HG02943 (cell line): Measurements from ENCODE around the gene PCDHB8.
"Not testable (repeated sequence)": the region's sequence is repeated elsewhere in the genome, so short reads cannot be mapped to it uniquely, and the experiment has no call there.

Source experiments
- ATAC-seq: cut with Tn5 transposase; IDR thresholded peaks from one replicate; pipeline ENCODE4 v1.9.1; 2021; ENCODE audit warnings: mild to moderate bottlenecking, low read depth, moderate library complexity; ENCODE audit not compliant: unreplicated experiment

The PCDHB8 gene

DNA sequence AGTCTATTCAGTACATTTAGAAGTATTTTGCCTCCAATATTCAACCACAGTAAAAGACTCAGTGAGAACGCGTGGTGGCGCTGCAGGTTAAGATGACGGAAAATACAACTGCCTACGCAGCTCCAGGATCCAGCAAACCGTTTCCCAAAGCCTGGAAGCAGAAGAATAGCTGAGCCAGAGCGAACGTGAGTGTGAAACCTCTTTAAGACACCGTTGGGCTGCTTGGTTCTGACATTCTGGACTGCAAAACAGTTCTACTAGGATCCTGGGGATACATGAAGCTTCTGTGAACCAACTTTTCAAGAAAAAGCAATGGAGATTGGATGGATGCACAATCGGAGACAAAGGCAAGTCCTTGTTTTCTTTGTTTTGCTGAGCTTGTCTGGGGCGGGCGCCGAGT lies 4.7 kb downstream of the PCDHB8 start, which contains the start of gene PCDHB16:
Gene PCDHB16, plus strand, starts transcription at position 140 of the 400 bp plus-strand sequence. Its CDS starts 173 bp downstream, at position 313.
- ATAC-seq, result no peak

DNA sequence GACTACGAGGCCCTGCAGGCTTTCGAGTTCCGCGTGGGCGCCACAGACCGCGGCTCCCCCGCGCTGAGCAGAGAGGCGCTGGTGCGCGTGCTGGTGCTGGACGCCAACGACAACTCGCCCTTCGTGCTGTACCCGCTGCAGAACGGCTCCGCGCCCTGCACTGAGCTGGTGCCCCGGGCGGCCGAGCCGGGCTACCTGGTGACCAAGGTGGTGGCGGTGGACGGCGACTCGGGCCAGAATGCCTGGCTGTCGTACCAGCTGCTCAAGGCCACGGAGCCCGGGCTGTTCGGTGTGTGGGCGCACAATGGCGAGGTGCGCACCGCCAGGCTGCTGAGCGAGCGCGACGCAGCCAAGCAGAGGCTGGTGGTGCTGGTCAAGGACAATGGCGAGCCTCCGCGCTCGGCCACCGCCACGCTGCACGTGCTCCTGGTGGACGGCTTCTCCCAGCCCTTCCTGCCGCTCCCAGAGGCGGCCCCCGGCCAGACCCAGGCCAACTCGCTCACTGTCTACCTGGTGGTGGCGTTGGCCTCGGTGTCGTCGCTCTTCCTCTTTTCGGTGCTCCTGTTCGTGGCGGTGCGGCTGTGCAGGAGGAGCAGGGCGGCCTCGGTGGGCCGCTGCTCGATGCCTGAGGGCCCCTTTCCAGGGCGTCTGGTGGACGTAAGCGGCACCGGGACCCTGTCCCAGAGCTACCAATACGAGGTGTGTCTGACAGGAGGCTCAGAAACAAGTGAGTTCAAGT lies 6.7 kb downstream of the PCDHB8 start:
- not testable (repeated sequence) for ATAC-seq

DNA sequence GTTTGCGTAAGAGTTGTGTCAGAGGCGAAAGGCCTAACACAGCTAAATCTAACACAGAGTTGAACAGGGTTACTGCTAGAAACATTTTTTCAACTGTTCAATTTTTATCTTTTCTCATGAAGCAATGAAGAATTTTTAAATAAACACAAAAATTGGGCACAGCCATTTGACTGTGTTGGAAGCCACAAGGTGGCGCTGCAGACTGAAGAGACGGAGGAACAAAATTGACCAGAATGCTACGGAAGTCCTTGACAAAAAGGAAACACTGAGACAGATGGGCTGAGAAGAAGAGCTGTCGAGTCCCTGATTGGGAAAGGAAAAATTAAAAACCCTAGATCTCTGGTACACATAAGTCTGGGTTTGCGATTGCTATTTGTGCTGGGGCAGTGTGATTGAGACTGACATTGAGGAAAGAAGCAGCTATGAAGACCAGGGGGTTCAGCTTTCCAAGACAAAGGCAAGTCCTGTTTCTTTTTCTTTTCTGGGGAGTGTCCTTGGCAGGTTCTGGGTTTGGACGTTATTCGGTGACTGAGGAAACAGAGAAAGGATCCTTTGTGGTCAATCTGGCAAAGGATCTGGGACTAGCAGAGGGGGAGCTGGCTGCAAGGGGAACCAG lies 9.4 kb downstream of the PCDHB8 start, which contains the start of gene PCDHB9:
Gene PCDHB9, plus strand, starts transcription at position 265 of the 616 bp plus-strand sequence. Its CDS starts 158 bp downstream, at position 423.
- ATAC-seq, result no peak

DNA sequence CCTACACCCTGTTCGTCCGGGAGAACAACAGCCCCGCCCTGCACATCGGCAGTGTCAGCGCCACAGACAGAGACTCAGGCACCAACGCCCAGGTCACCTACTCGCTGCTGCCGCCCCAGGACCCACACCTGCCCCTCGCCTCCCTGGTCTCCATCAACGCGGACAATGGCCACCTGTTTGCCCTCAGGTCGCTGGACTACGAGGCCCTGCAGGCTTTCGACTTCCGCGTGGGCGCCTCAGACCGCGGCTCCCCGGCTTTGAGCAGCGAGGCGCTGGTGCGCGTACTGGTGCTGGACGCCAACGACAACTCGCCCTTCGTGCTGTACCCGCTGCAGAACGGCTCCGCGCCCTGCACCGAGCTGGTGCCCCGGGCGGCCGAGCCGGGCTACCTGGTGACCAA lies 11.1 kb downstream of the PCDHB8 start:
- ATAC-seq, result not testable (repeated sequence)

DNA sequence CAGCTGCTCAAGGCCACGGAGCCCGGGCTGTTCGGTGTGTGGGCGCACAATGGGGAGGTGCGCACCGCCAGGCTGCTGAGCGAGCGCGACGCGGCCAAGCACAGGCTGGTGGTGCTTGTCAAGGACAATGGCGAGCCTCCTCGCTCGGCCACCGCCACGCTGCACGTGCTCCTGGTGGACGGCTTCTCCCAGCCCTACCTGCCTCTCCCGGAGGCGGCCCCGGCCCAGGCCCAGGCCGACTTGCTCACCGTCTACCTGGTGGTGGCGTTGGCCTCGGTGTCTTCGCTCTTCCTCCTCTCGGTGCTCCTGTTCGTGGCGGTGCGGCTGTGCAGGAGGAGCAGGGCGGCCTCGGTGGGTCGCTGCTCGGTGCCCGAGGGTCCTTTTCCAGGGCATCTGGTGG lies 11.5 kb downstream of the PCDHB8 start:
- not testable (repeated sequence) for ATAC-seq

DNA sequence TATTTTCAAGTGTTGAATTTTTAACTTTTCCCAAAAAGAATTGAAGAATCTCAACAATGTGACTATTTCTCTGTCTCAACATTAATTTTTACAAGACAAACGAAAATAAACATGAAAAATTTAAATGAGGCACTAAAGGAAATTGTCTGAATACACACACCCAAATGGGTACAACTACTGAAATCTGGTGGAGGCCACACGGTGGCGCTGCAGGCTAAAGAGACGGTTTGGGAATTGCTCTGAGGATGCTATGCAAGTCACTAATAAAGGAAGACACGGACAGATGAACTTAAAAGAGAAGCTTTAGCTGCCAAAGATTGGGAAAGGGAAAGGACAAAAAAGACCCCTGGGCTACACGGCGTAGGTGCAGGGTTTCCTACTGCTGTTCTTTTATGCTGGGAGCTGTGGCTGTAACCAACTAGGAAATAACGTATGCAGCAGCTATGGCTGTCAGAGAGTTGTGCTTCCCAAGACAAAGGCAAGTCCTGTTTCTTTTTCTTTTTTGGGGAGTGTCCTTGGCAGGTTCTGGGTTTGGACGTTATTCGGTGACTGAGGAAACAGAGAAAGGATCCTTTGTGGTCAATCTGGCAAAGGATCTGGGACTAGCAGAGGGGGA lies 14.6 kb downstream of the PCDHB8 start, which contains the start of gene PCDHB10:
Gene PCDHB10, plus strand, starts transcription at position 244 of the 616 bp plus-strand sequence. Its CDS starts 200 bp downstream, at position 444.
- ATAC-seq, result no peak

DNA sequence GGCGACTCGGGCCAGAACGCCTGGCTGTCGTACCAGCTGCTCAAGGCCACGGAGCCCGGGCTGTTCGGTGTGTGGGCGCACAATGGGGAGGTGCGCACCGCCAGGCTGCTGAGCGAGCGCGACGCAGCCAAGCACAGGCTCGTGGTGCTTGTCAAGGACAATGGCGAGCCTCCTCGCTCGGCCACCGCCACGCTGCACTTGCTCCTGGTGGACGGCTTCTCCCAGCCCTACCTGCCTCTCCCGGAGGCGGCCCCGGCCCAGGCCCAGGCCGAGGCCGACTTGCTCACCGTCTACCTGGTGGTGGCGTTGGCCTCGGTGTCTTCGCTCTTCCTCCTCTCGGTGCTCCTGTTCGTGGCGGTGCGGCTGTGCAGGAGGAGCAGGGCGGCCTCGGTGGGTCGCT lies 16.7 kb downstream of the PCDHB8 start:
- ATAC-seq, result not testable (repeated sequence)

DNA sequence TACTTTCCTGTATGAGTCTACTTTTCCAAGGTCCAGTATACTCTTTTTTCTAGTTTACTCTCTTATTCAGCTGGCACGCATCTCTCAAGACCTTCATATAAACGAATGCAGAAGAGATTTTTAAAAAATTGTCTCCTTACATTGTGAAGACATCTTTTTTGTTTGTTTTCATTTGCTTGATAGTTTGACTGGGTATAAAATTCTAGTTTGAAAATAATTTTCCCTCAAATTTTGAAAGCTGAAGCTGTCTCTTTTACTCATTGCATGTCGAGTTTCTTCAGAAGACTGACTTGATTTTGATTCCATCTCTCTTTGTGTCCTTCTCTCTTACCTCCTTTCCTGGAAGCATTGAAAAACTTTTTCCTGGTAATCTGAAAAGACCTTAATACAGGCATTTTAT lies 18.8 kb downstream of the PCDHB8 start:
- no peak for ATAC-seq

DNA sequence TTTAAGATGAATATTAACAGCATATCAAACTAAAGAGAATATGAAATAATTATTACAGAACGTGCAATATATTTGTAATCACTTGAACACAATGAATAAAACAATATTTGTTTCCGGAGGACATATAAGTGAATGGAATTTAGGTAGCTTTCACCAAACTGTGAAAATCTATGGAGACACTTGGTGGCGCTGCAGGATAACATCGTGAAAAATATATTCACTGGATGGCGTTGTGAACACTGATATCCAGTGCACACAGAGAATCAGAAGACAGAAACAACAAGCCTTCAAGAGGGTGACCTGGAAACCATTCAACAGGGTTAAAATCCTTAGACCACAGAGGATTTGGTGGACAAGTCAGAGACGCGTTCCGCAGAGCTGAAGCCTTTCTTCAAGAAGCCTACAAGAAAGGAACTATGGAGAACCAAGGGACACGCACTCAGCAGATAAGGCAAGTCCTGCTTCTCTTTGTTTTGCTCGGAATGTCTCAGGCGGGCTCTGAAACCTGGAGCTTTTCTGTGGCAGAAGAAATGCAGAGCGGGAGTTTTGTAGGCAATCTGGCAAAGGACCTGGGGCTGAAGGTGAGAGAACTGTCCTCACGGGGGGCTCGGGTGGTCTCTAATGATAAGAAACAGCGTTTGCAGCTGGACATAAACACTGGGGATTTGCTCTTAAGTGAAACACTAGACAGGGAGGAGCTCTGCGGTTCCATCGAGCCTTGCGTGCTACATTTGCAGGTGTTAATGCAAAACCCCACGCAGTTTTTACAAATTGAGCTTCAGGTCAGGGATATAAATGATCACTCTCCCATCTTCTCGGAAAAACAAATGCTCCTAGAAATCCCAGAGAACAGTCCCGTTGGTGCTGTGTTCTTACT lies 22.0 kb downstream of the PCDHB8 start, which contains the start of gene PCDHB11:
Gene PCDHB11, plus strand, starts transcription at position 269 of the 877 bp plus-strand sequence. Its CDS starts 148 bp downstream, at position 417.
- ATAC-seq, result no peak

DNA sequence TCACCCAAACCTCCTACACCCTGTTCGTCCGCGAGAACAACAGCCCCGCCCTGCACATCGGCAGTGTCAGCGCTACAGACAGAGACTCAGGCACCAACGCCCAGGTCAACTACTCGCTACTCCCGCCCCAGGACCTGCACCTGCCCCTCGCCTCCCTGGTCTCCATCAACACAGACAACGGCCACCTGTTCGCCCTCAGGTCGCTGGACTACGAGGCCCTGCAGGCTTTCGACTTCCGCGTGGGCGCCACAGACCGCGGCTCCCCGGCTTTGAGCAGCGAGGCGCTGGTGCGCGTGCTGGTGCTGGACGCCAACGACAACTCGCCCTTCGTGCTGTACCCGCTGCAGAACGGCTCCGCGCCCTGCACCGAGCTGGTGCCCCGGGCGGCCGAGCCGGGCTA lies 23.5 kb downstream of the PCDHB8 start:
- not testable (repeated sequence) for ATAC-seq

DNA sequence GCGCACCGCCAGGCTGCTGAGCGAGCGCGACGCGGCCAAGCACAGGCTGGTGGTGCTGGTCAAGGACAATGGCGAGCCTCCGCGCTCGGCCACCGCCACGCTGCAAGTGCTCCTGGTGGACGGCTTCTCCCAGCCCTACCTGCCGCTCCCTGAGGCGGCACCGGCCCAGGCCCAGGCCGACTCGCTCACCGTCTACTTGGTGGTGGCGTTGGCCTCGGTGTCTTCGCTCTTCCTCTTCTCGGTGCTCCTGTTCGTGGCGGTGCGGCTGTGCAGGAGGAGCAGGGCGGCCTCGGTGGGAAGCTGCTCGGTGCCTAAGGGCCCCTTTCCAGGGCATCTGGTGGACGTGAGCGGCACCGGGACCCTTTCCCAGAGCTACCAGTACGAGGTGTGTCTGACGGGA lies 24.1 kb downstream of the PCDHB8 start:
- ATAC-seq, result not testable (repeated sequence)

DNA sequence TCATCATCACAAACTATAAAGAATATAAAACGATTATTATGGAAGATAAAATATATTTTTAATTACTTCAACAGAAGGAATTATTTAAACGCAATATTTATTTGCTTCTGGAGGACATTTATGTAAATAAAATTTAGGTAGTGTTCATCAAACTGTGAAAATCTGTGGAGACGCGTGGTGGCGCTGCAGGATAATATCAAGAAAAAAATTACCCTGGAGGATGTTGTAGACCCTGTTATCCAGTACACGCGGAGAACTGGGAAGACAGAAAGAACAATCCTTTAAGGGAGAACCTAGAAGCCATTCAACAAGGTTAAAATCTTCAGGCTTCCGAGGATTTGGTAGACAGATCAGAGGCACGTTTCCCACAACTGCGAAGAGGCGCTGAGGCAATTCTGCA lies 30.9 kb downstream of the PCDHB8 start, which contains the start of gene PCDHB12:
Gene PCDHB12, plus strand, starts transcription at position 242 of the 400 bp plus-strand sequence. CDS start 189 bp downstream, outside the sequence.
- no peak for ATAC-seq

DNA sequence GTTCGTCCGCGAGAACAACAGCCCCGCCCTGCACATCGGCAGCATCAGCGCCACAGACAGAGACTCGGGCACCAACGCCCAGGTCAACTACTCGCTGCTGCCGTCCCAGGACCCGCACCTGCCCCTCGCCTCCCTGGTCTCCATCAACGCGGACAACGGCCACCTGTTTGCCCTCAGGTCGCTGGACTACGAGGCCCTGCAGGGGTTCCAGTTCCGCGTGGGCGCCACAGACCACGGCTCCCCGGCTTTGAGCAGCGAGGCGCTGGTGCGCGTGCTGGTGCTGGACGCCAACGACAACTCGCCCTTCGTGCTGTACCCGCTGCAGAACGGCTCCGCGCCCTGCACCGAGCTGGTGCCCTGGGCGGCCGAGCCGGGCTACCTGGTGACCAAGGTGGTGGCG lies 32.7 kb downstream of the PCDHB8 start:
- not testable (repeated sequence) for ATAC-seq

DNA sequence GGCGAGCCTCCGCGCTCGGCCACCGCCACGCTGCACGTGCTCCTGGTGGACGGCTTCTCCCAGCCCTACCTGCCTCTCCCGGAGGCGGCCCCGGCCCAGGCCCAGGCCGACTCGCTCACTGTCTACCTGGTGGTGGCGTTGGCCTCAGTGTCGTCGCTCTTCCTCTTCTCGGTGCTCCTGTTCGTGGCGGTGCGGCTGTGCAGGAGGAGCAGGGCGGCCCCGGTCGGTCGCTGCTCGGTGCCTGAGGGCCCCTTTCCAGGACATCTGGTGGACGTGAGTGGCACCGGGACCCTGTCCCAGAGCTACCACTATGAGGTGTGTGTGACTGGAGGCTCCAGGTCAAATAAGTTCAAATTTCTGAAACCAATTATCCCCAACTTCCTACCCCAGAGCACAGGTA lies 33.3 kb downstream of the PCDHB8 start:
- not testable (repeated sequence) for ATAC-seq

DNA sequence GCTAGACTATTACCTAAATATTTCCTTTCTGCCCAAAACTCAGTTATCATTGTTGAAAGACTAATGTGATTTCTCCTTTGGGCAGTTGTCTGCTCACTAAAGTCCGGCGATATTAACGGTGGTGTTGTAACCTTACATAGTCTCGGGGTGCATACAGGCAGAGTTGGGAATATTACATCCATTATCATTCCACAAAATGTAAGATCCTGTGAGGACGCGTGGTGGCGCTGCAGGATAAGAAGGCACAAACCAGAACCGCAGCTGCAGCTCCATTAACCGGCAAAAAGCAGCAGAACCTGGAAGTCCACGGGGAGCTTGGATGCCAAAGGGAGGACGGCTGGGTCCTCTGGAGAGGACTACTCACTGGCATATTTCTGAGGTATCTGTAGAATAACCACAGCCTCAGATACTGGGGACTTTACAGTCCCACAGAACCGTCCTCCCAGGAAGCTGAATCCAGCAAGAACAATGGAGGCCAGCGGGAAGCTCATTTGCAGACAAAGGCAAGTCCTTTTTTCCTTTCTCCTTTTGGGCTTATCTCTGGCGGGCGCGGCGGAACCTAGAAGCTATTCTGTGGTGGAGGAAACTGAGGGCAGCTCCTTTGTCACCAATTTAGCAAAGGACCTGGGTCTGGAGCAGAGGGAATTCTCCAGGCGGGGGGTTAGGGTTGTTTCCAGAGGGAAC lies 36.2 kb downstream of the PCDHB8 start, which contains the start of gene PCDHB13:
Gene PCDHB13, plus strand, starts transcription at position 264 of the 684 bp plus-strand sequence. Its CDS starts 205 bp downstream, at position 469.
- not testable (repeated sequence) for ATAC-seq

DNA sequence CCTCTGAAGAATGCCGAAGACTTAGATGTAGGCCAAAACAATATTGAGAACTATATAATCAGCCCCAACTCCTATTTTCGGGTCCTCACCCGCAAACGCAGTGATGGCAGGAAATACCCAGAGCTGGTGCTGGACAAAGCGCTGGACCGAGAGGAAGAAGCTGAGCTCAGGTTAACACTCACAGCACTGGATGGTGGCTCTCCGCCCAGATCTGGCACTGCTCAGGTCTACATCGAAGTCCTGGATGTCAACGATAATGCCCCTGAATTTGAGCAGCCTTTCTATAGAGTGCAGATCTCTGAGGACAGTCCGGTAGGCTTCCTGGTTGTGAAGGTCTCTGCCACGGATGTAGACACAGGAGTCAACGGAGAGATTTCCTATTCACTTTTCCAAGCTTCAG lies 37.0 kb downstream of the PCDHB8 start:
- not testable (repeated sequence) for ATAC-seq

DNA sequence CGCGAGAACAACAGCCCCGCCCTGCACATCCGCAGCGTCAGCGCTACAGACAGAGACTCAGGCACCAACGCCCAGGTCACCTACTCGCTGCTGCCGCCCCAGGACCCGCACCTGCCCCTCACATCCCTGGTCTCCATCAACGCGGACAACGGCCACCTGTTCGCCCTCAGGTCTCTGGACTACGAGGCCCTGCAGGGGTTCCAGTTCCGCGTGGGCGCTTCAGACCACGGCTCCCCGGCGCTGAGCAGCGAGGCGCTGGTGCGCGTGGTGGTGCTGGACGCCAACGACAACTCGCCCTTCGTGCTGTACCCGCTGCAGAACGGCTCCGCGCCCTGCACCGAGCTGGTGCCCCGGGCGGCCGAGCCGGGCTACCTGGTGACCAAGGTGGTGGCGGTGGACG lies 37.9 kb downstream of the PCDHB8 start:
- ATAC-seq, result not testable (repeated sequence)

DNA sequence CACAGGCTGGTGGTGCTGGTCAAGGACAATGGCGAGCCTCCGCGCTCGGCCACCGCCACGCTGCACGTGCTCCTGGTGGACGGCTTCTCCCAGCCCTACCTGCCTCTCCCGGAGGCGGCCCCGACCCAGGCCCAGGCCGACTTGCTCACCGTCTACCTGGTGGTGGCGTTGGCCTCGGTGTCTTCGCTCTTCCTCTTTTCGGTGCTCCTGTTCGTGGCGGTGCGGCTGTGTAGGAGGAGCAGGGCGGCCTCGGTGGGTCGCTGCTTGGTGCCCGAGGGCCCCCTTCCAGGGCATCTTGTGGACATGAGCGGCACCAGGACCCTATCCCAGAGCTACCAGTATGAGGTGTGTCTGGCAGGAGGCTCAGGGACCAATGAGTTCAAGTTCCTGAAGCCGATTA lies 38.4 kb downstream of the PCDHB8 start:
- not testable (repeated sequence) for ATAC-seq

DNA sequence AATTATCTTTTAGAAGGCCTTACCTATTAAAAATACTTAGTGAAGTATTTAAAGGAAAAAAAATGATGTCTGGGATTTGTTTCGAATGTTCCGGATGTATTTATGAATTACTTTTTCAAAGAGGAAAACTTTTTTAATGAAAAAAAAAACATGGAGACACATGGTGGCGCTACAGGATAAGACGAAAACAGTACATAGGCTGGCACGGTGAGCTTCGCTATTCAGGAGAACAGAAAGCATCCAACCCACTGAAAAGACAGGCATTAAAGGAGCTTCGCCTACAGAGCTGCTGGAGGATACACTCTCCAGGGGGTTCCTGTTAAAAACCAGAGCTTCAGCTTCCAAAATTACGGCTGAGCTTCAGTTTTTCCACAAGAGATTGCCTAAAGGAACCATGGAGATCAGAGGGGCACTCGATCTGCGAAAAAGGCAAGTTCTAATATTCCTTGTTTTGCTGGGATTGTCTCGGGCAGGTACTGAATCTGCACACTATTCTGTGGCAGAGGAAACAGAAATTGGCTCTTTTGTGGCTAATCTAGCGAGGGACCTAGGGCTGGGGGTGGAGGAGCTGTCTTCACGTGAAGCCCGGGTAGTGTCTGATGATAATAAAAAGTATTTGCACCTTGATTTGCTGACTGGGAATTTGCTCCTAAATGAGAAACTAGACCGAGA lies 45.7 kb downstream of the PCDHB8 start, which contains the start of gene PCDHB14:
Gene PCDHB14, plus strand, starts transcription at position 232 of the 672 bp plus-strand sequence. Its CDS starts 163 bp downstream, at position 395.
- ATAC-seq, result no peak
